ENCODE measurements around the gene LRRFIP1.

LRRFIP1 gene

GRCh38 chr2:237708491-237708890 is 81.1 kb downstream of the LRRFIP1 start:
- DNase-seq: no peak

- DNase-seq: no peak
These were observed 81.6 kb downstream of the LRRFIP1 start for GRCh38 chr2:237708961-237709360.

GRCh38 chr2:237711458-237712150 is 84.2 kb downstream of the LRRFIP1 start:
- no peak for DNase-seq

GRCh38 chr2:237712477-237713377 is 85.3 kb downstream of the LRRFIP1 start:
- no peak for DNase-seq

- no peak for DNase-seq
These were observed 87.5 kb downstream of the LRRFIP1 start for GRCh38 chr2:237714690-237715458.

GRCh38 chr2:237715459-237715947 is 88.1 kb downstream of the LRRFIP1 start:
- no peak for DNase-seq

- DNase-seq: no peak
These were observed 88.6 kb downstream of the LRRFIP1 start for GRCh38 chr2:237716011-237716410.

- DNase-seq: no peak
These were observed 90.2 kb downstream of the LRRFIP1 start for GRCh38 chr2:237717366-237718276.

GRCh38 chr2:237718277-237718634 is 90.9 kb downstream of the LRRFIP1 start:
- DNase-seq: no peak

GRCh38 chr2:237720444-237720843 is 93.1 kb downstream of the LRRFIP1 start:
- no peak for DNase-seq

- DNase-seq: no peak
These were observed 93.6 kb downstream of the LRRFIP1 start for GRCh38 chr2:237720957-237721356.

- DNase-seq: no peak
These were observed 94.1 kb downstream of the LRRFIP1 start for GRCh38 chr2:237721458-237721857.

- no peak for DNase-seq
These were observed 95.2 kb downstream of the LRRFIP1 start for GRCh38 chr2:237722616-237723015.

GRCh38 chr2:237723023-237723422 is 95.6 kb downstream of the LRRFIP1 start:
- DNase-seq: no peak

GRCh38 chr2:237723602-237724001 is 96.2 kb downstream of the LRRFIP1 start:
- DNase-seq: peak; percentile 58

GRCh38 chr2:237724811-237725478 is 97.6 kb downstream of the LRRFIP1 start:
- no peak for DNase-seq

- no peak for DNase-seq
These were observed 98.3 kb downstream of the LRRFIP1 start for GRCh38 chr2:237725661-237726060.

GRCh38 chr2:237726401-237726830 is 99.0 kb downstream of the LRRFIP1 start:
- no peak for DNase-seq

GRCh38 chr2:237727363-237727762 is 100.0 kb downstream of the LRRFIP1 start:
- no peak for DNase-seq

- no peak for DNase-seq
These were observed 102.5 kb downstream of the LRRFIP1 start for GRCh38 chr2:237729681-237730475.

GRCh38 chr2:237731663-237732062 is 104.3 kb downstream of the LRRFIP1 start:
- DNase-seq: no peak

Measured in RPMI8226 (cell line).